ENCODE data around the gene HNRNPUL1. TPM values are rescaled to one million over a fixed set of nuclear protein-coding genes. Genes with fewer than 3 reads are reported as not detected.

The HNRNPUL1 gene
- total and polyA plus RNA-seq, 2 of the 8 experiments (the other 6 are each of a cell fraction or from before 2014, with no cell fraction given): 99.5 to 264 TPM

- peak in 1 of 2 experiments; percentile 42; a peak in 1 of 4 replicates for TF ChIP-seq HDAC2 (IDR thresholded peaks at IDR 0.05; ENCODE audit: borderline replicate concordance in 1 of 2, low read depth in 2 of 2, low read length in 2 of 2)
- no peak for TF ChIP-seq RXRA (IDR thresholded peaks at IDR 0.05; ENCODE audit: insufficient read depth, low read depth, low read length)
- TF ChIP-seq GABPA (IDR thresholded peaks at IDR 0.05; ENCODE audit: borderline replicate concordance, insufficient read depth, low read length): no peak
- TF ChIP-seq POLR2AphosphoS5 (IDR thresholded peaks at IDR 0.05; ENCODE audit: low read depth, low read length): peak; percentile 49; the same call in 1 of the 2 replicates
- no peak for TF ChIP-seq EZH2 (IDR thresholded peaks at IDR 0.05; ENCODE audit: low read depth, low read length, severe bottlenecking)
- TF ChIP-seq ATF3 (IDR thresholded peaks at IDR 0.05; ENCODE audit: insufficient read depth, low read depth, low read length): no peak
- TF ChIP-seq HDAC6 (IDR thresholded peaks at IDR 0.05; ENCODE audit: low read depth, low read length): no peak
- peak; percentile 12 for TF ChIP-seq TBP (IDR thresholded peaks at IDR 0.05; ENCODE audit: low read depth, low read length)
- TF ChIP-seq POLR2A (IDR thresholded peaks at IDR 0.05; ENCODE audit: control extremely low read depth in 1 of 2, low read depth in 2 of 2, low read length in 2 of 2): peak in 1 of 2 experiments; percentile 56; a peak in 2 of 3 replicates
- peak; percentile 68; the same call in 1 of the 2 replicates for TF ChIP-seq TAF1 (IDR thresholded peaks at IDR 0.05; ENCODE audit: low read depth, low read length)
- TF ChIP-seq E2F6 (IDR thresholded peaks at IDR 0.05): no peak
- no peak for TF ChIP-seq JUND (IDR thresholded peaks at IDR 0.05; ENCODE audit: low read length)
- peak; percentile 75; the same call in 1 of the 2 replicates for TF ChIP-seq PHF8 (conservative IDR thresholded peaks at IDR 0.05; ENCODE audit: low read depth, low read length)
These were observed 616 bp downstream of the HNRNPUL1 start (continued) for GRCh38 chr19:41264581-41265394.
